Body of pancreas (tissue), 4 donors: ENCODE results near the gene CACUL1.
"Not testable (repeated sequence)": the region's sequence is repeated elsewhere in the genome, so short reads cannot be mapped to it uniquely, and the experiment has no call there.

Experiments used
- POLR2A ChIP-seq, 3 donors: fragments of 450-650 bp; IDR thresholded peaks; one replicate each; pipeline ENCODE4 v1.6.1; 2016; ENCODE audit warnings: antibody characterized with exemption in 3 of 3, mild to moderate bottlenecking in 2 of 3
- TF ChIP-seq, protein P1 (sequence below), 7 experiments: fragments of 450-650 bp in 4 of 7; fragments of 200-600 bp in 3 of 7; sonication (generic) in 3 of 7; IDR thresholded peaks; one replicate each; pipeline ENCODE4 v1.5.1; 2016 to 2019; ENCODE audit warnings: antibody characterized with exemption in 7 of 7

DNA sequence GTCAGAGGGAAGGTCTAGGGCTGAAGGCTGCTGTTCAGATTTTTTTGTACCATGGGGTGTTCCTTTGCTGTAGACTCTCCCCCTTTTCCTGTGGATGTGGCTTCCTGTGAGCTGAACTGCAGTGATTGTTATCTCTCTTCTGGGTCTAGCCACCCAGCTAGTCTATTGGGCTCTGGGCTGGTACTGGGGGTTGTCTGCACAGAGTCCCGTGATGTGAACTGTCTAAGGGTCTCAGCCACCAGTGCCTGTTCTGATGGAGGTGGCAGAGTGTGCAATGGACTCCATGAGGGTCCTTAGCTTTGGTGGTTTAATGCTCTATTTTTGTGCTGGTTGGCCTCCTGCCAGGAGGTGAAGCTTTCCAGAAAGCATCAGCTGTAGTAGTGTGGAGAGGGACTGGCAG lies 96.6 kb downstream of the CACUL1 start:
- TF ChIP-seq, protein P1, sequence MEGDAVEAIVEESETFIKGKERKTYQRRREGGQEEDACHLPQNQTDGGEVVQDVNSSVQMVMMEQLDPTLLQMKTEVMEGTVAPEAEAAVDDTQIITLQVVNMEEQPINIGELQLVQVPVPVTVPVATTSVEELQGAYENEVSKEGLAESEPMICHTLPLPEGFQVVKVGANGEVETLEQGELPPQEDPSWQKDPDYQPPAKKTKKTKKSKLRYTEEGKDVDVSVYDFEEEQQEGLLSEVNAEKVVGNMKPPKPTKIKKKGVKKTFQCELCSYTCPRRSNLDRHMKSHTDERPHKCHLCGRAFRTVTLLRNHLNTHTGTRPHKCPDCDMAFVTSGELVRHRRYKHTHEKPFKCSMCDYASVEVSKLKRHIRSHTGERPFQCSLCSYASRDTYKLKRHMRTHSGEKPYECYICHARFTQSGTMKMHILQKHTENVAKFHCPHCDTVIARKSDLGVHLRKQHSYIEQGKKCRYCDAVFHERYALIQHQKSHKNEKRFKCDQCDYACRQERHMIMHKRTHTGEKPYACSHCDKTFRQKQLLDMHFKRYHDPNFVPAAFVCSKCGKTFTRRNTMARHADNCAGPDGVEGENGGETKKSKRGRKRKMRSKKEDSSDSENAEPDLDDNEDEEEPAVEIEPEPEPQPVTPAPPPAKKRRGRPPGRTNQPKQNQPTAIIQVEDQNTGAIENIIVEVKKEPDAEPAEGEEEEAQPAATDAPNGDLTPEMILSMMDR (IDR thresholded peaks at IDR 0.05): not testable (repeated sequence)
- not testable (repeated sequence) for TF ChIP-seq POLR2A (IDR thresholded peaks at IDR 0.05)
